GM13976 (cell line): Measurements from ENCODE around the gene TMEM259.

ENCODE experiments used
- DNase-seq: peaks from one replicate; pipeline ENCODE4 v3.0.0; 2012; ENCODE audit warnings: low spot score
- CTCF ChIP-seq: IDR thresholded peaks from 2 replicates; pipeline ENCODE4 v1.5.1; 2012; ENCODE audit warnings: borderline replicate concordance, mild to moderate bottlenecking; ENCODE audit not compliant: insufficient read depth; ENCODE audit errors: extremely low read depth, missing control alignments, control extremely low read depth
- in situ Hi-C: fragments of 300-500 bp; cut with MboI; formaldehyde crosslinking; loops from one replicate; pipeline ENCODE4 v1.12.0; 2022; ENCODE audit warnings: low sequenced_read_pairs, mixed read lengths, inconsistent platforms; ENCODE audit not compliant: unreplicated experiment

The TMEM259 gene

DNA sequence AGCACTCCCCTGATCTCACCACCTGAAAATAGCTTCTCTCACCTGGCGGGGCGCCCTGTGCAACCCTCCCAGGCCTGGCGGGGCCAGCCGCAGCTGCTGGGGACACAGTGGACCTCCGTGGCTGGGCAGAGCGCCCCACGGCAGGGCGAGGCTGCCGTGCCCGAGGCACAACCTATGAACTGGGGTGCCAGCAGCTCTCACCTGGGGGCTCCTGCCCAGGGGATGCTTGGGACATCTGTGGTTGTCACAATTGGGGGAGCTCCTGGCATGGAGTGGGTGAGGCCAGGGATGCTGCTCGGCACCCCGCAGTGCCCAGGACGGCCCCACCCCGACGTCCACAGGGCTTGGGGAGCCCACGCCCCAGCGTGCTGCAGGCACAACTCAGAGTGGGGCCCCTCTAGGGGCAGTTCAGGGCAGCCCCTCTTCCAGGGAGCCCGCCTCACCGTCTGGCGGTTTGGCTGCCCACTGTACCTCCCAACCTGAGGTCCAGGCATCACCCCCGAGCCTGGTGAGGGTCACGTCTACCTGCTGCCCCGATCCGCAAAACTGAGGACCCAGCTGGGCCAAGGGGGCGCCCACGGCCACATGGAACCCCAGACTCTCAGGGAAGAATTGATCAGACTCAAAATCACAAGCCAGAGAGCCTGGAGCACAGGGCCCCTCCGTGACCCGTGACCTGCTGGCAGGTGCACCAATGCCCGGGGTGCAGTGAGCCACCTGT lies 5.7 kb downstream of the TMEM259 start:
- in situ Hi-C loops: no loop called here
- TF ChIP-seq CTCF: no peak
- DNase-seq: no peak

GRCh38 chr19:1014161-1015060 lies 6.5 kb downstream of the TMEM259 start:
- in situ Hi-C loops: no loop called here

DNA sequence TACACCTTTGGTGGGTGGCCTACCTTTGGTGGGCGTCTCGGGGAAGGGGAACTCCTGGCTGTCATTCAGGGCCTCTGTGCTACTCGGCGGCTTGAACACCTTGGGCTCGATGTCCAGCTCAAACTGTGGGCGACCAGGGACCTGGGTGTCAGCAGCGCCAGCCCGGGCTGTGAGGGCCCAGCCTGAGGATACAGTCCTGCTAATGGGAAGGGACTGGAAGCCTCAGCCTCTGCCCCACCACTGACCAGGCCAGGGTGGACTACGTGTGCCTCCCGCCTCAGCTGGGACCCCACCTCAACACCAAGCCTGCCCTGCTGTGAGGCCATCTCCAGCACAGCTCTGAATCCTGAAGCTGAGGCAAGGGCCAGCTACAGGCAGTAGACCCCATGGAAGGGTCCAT lies 7.7 kb downstream of the TMEM259 start:
- no peak for TF ChIP-seq CTCF
- in situ Hi-C loops: no loop called here
- no peak for DNase-seq

More at GRCh38 chr19:1014161-1015060, 6.5 kb downstream of the TMEM259 start:
- no peak for DNase-seq
- no peak for TF ChIP-seq CTCF

DNA sequence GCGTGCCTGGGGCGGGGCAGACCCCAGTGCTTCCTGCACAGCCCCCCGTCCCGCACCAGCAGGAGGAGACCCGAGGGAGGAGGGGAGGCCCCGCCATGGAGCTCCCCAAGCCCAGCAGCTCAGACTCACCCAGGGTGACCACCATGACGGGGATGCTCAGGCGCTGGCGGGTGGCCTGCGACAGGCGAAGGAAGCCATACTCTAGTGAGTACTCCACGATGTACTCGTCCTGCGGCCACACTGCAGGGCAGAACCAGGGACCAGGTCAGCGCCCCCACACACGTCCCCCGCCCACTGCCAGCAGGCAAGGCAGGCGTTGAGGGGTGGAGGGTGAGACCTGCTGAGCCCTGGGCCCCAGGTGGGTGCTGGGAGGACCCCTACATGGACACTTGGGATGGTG lies 8.6 kb downstream of the TMEM259 start:
- DNase-seq: no peak
- in situ Hi-C loops: no loop called here
- TF ChIP-seq CTCF: no peak

DNA sequence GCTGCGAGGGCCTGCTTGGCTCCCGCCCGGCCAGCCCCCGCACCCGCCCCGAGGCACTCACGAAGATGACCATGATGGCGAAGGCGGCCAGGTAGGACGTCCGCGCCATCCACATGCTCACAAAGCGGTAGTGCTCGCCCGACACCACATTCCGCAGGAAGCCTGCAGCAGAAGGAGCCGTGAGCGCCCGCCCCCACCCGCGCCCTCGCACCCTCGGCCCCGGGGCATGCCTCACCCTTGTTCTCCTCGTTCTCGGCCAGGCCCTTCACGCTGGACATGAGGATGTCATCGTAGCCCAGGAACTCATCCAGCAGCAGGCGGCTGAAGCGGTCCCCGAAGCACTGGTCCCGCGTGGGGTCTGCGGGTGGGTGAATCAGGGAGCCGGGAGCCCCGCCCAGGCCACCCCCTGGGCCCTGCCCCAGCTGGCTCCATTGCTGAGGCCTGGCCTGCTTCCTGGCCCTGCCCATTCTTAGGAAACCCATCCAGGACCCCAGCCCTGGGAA lies 9.0 kb downstream of the TMEM259 start:
- in situ Hi-C loops: no loop called here
- no peak for DNase-seq
- TF ChIP-seq CTCF: no peak

DNA sequence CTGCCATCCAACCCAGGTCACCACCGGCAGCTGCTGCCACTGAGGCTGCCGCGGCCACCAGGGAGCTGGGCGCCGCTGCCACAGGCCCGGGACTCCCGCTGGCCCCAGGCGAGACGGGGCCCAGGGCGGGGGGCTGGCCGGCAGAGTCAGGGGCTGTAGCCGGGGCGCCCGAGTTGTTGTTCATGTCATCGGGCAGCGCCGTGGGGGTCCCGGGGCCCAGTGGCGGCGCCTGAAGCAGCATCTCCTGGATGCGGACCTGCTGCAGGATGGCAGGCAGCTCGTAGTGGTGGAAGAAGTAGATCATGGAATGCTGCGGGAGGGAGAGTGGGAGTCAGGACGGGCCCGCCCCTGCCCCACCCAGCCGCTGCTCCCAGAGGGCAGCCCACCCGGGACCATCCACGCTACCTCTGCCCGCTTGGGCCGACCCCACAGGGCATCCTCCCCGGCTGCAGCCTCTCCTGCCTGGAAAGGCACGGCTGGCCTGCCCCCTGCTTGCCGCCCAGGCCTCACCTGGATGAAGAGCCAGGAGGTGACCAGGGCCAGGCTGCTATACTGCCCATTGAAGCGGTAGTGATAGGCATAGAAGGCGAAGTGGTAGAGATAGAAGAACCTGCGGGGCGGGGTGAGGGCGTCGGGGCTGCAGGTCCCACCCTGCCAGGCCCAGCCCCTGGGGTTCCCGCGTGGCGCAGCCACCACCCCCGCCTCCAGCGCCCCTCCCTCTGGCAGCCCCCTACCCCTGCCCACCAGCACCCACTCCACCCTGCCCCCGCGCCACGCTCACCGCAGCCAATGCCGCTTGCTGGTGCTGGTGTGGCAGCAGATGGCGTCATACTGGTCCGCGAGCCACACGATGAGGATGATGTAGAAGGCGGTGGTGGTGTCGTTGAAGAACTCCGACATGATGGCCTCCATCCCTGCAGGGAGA lies 10.1 kb downstream of the TMEM259 start:
- TF ChIP-seq CTCF: no peak
- in situ Hi-C loops: no loop called here
- DNase-seq: no peak
